DMS153 treated with DMSO at 0.1 percent for 48 hours (cell line): ENCODE measurements around the gene VNN1.

Experiments
- DNase-seq: peaks from one replicate; lab custom pipeline; 2025; ENCODE audit not compliant: unreplicated experiment; lab: John Stamatoyannopoulos, UW

The VNN1 gene, protein sequence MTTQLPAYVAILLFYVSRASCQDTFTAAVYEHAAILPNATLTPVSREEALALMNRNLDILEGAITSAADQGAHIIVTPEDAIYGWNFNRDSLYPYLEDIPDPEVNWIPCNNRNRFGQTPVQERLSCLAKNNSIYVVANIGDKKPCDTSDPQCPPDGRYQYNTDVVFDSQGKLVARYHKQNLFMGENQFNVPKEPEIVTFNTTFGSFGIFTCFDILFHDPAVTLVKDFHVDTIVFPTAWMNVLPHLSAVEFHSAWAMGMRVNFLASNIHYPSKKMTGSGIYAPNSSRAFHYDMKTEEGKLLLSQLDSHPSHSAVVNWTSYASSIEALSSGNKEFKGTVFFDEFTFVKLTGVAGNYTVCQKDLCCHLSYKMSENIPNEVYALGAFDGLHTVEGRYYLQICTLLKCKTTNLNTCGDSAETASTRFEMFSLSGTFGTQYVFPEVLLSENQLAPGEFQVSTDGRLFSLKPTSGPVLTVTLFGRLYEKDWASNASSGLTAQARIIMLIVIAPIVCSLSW

DNA sequence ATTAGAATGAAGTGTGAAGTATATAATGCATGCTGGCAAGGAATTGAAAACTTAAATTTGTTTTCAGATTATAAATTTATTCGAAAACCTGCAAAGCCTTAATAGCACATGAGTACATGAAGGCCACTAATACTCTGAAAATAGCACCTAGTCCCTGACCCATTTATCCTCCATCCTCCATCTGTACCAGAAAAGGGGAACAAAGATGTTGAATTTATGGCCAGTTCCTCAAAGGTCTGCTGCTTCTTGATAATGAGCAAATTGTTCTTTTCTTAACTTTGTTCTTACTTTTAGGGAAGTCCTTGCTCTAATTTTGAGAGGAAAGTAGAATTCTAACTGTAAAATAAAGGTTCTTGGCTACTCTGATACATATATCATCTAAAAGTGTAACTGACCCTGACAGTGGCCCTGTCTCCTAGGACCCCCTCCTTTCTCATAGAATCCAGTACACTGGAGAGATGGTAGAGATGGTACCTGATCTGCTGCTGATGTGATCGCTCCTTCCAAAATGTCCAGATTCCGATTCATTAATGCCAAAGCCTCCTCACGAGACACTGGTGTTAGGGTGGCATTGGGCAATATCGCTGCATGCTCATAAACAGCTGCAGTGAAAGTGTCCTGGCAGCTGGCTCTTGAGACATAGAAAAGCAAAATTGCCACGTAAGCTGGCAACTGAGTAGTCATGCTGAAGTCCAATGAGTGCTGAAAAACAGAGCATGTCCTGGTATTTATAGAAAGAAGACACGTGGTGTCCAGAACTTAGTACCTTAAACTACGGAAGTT is at the start of gene VNN1:
Gene VNN1, minus strand, starts transcription at position 704 of the 783 bp plus-strand sequence. Its CDS starts 20 bp downstream, at position 684.
- no peak for DNase-seq

DNA sequence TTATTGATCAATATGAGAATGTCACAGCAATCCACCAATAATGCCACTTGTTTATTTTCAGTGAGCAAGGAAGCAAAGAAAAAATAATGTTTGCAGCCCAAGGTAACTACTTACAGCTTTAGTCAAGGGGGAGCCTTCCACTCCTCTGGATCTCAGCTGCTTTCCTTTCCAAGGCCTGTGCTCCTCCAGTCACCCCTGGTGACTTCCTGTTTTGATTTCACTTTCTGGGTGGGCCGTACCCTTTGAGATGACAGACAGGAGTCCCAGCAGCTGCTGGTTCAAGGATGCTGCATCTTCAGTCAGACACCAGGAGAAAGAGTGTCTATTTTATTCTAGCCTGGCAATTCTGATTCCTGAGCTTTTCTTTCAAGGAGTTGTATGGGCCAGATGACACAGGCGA is 49.4 kb upstream of the VNN1 start:
- no peak for DNase-seq

DNA sequence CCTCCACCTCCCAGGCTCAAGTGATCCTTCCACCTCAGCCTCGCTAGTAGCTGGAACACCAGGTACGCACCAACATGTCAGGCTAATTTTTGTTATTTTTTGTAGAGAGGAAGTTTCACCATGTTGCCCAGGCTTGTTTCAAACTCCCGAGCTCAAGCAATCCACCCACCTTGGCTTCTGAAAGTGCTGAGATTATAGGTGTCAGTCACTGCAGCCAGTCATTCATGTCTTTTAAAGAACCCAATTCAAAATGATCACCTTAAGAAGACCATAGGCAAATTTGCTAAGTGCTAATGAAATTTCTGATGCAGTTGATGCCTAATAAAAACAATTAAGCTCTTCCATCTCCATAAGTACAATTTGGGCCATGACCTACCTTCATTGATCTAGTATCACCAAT is 46.4 kb upstream of the VNN1 start:
- DNase-seq, result no peak

DNA sequence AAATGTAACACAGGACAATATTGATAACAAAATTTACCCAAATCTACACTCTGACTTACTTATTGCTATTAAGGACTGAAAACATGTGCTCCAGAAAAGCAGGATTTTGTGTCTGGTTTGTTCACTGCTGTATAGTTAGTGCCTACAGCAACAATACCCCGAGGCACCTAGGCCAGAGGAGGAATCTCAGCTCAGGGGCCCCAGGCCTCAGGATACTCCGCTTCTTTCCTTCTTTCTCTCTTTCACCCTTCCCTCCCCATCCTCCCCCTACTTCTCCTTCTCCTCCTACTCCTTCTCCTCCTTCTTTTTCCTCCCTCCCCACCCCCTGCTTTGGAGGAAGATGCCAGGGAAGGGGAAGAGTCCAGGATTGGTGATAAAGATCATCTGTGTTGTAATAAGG is 44.8 kb upstream of the VNN1 start:
- DNase-seq, result no peak

DNA sequence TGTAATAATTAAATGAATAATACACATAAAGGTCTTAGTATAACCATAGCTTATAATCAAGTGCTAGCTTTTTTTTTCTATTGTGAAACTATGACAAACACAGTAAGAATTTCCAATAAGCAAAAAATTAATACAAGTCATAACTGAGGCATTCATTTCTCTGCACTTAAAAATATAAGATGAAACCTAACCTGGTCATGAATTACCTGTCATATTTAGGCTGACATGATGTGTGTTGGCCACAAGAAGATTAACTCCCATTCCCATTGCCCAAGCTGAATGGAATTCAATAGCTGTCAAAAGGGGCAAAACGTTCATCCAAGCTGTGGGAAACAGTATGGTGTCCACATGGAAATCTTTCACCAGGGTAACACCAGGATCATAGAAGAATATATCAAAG is 38.4 kb upstream of the VNN1 start:
- no peak for DNase-seq

DNA sequence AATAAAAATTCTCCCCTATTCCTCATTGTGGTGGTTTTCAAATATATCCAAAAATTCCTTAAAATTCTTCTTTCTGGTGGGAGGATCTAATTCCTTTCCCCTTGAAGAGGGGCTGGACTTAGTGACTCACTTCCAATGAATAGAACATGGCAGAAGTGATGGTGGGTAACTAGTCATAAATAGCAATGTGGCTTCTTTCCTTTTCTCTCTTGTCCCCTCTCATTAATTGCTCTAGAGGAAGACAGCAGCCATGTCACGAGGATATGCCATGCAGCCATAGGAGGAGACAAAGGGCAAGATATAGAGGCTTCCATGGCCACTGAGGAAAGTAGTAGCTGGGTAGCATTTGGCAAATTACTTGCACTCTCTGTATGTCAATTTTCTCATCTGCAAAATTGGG is 38.0 kb upstream of the VNN1 start:
- DNase-seq, result no peak

DNA sequence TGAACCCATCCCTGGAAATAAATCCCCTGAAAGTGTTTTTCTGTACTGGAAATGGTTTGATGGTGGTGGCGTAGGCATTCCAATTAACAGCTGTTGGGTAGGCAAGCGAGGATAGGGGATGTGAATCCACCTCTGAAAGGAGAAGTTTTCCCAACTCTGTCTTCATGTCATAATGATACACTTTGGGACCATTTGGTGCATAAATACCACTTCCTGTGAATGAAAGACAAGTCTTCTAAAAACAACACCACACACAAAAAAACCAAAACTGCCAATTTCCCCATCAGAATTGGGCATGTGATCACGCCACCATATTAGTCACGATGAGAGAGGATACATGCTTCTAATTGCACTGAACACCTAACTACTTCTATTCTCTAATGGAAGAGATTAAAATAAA is 37.5 kb upstream of the VNN1 start:
- DNase-seq, result no peak

DNA sequence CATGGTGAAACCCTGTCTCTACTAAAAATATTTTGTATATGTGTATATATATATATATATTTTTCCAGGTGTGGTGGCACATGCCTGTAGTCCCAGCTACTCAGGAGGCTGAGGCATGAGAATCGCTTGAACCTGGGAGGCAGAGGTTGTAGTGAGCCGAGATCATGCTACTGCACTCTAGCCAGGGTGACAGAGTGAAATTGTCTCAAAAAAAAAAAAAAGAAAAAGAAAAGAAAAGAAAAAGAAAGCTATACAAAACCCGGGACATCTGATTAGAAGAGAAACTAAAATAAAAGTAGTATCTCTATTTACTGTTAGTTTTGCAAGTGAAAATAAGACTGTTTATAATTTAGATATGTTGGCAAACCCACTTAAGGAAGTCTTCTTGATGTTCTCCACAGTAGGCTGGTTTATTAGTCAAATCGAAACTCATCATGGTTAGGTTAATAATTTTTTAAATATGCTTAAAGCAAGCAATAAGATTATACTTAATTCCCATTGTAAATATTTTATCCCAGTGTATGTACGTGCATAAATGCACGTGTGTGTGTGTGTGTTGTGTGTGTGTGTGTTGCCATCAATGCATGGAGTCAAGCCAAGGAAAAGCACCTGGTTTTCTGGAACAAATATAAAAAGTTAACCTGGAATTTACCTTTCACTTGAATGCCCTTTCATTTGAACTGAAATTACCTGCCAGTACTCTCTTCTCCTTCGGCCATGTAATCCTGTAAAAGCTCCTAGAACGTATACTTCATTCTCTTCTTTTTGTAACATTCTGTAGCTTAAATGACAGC is 36.8 kb upstream of the VNN1 start:
- DNase-seq, result no peak

DNA sequence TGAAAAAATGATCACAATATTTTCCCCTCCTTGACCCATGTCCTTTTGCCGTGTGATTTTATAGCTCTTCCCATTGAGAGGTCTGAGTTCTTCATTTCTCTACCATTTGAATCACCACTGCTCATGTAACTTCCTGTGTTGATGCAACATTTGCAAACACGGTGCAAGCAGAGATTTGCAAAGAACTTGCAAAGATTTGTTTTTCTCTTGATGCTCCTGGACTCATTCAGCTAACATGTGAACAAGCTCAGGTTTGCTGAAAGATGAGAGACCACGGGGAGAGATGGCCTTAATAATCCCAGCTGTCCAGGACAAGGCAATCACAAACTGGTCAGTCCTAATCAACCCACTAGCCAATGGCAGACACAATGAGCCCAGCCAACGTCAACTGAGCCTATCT is 35.3 kb upstream of the VNN1 start:
- no peak for DNase-seq

DNA sequence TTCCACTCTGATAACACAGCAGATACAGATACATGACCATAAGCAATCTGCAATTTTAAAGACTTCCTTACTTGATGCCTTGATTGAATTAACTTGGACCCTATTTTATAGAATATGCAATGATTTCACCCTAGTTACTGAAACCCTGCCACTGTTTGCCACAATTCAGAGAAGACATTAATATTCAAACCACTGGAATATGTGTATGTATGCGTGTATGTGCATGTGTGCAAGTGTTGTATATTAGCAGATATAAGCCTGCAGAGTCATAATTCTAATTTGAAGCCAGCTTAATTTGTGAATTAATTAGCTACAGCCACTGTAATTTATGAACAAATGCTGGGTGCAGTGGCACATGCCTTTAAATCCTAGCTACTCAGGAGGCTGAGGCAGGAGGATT is 34.6 kb upstream of the VNN1 start:
- DNase-seq, result no peak

DNA sequence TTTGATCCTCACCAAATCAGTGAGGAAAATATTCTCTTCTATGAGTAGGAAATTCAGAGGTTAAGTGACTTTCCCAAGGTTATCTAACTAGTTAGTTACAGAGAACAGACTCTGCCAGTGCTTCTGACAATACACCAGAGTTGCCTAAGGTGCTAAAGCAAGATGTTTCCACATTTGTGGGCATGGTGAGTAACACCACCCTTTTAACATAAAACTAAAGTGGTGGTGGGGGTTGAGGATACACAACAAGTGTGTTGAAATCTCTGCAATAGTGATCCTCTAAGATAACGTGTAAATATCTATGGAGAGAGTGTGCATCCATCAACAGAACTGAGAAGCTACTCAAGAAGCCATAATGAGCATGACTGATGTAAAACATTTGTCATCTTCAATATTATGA is 32.2 kb upstream of the VNN1 start:
- DNase-seq, result no peak

DNA sequence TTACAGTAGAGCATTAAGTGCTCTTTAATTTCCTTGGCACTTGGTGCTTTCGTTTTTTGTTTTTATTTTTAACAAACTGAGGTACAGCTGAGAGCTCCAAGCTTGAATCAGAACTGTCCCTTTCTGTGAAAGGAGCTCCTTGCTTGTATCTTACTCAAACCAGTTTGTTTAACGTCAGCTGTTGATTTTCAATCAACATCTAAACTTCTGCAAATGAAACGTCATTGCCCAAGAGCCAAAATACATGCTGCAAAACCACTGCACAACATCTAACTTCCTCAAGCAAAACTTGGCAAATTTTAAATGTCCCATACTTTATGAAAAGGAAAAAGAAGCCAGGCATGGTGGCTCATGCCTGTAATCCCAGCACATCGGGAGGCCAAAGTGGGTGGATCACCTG is 28.6 kb upstream of the VNN1 start:
- DNase-seq, result no peak

DNA sequence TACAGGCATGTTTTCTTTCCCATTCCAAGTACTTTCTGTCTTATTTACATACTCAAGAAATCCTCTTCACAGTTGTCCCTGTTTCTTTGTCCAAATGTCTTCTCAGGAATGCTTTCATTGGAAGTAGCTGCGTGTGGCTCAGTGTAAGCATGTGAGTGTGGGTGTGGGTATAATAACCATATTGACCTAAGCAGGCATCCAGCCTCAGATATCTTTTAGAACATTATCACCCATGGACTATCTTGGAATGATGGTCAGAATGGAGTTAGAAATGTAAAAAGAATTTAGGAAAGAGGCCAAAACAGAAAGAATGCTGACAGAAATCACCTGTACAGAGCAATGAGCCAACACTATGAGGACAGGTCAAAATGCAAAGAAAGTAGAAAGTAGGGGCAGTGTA is 27.4 kb upstream of the VNN1 start:
- DNase-seq, result no peak

DNA sequence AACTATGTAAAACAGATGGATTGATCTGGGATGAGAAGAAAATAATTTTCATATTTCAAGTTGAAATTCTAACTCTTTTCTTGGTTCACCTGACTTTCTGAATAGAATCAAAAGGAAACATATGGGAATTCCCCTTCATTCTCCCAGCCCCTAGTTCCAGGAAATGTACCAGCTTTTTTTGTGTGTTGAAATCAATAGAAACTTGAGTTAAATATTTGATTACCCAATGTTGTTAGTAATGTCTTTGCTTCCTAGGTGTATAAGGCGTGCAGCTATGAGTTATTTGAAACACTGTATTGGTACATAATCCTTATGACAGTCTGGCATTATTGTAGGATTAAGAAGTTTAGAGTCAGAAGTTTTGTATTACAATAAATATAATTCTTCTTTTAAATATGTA is 22.4 kb upstream of the VNN1 start:
- DNase-seq, result no peak

DNA sequence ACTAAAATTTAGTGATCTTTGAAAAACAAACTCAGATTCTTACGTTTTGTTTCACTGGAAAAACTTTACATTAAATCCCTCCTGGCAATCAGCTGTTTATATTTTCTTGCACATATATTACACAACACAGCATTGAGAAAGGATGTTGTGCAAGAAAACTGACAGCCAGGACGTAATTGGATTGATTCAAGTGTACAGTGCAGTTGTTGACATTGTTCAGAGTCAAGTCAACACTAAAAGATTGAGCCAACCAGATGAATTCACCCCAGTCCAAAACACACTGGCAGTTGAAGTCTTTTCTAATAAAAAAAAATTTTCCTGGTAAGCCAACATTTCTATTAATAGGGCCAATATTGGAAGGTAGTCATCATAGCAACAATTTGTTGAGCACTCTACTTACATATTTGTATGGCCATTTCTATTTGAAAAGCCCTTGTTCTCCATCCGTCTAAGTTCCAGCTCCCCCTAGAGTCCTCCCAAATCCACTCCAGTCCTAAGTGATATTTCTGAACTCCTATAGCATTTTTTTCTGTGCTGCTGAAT is 20.9 kb upstream of the VNN1 start:
- DNase-seq, result no peak

DNA sequence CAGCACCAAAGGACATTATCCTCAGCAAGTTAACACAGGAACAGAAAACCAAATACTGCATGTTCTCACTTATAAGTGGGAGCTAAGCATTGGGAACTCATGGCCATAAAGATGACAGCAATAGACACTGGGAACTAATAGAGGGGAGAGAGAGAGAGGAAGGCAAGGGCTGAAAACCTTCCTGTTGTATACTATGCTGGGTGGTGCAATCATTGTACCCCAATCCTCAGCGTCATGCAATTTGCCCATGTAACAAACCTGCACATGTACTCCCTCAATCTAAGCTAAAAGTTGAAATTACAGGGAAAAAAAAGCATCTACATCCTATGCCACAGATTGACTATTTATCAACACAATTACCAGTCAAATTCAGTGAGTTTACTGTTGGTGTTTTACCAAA is 20.0 kb upstream of the VNN1 start:
- DNase-seq, result no peak

DNA sequence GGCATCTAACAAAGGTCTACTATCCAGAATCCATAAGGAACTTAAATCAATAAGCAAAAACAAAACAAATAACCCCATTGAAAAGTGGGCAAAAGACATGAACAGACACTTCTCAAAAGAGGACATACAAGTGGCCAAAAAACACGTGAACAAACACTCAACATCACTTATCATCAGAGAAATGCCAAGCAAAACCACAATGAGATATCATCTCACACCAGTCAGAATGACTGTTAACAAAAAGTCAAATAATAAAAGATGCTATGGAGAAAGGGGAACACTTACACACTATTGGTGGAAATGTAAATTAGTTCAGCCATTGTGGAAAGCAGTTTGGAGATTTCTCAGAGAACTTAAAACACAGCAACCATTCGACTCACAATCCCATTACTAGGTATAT is 19.4 kb upstream of the VNN1 start:
- DNase-seq, result no peak

DNA sequence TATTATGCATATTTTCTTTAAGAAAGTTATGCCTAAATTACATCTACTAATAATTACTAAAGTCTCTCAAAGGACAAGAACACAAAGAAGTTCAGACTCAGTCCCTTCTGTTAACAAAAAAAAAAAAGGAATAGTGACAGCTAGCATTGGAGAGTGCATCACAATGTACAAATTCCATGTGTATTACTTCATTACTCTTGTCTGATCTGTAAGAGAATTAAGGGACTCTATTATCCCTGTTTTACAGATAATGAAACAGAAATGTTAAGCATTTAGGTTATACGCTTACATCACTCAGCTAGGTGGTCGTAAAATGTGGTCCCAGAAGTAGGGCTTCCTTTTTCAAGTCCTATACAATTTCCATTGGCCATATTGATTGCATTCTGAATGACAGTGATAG is 17.2 kb upstream of the VNN1 start:
- DNase-seq, result no peak

DNA sequence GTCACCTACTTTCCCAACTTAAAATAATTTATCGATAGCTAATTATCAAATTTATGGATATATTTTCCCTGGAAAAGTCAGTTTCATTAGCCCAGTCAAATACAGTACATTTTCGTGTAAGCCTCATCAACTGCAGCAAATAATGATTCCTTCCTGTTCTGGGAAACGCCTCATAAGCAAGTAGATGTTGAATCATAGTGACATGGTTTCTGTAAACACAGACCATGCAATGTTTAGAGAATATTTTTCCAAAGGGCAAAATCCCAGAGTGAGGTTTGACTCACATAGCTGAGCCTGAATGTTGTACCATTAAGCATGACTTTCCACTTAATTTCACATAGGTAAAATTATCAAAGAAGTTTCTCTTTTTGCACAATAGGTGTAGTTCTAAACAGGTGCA is 16.7 kb upstream of the VNN1 start:
- no peak for DNase-seq

DNA sequence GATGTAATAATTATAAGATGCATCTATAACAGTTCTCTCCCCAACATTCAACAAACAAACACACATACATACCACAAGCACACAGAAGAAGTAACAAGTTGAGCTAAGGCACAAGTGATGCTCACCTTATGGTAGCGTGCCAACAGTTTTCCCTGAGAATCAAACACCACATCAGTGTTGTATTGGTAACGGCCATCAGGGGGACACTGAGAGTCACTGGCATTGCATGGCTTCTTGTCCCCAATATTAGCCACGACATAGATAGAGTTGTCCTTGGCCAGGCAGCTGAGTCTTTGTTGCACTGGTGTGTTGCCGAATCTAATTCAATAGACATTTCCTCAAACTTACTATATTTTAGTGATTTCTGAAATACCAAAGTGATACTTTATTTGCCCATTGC is 14.8 kb upstream of the VNN1 start:
- no peak for DNase-seq

DNA sequence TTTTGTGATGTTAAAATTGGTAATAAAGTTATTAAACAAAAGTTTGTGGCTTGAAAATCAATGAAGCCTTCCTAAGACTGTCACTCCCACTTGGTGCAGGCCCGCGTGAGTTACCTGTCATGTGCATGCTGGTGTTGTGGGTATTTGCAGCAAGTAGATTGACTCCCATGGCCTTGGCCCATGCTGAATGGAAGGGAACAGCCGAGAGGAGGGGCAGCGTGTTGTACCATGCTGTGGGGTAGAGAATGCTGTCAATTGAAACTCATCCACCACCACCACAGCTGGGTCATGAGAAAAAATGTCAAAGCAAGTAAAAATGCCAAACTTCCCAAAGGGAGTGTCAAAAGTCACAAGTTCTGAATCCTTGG is 12.7 kb upstream of the VNN1 start:
- no peak for DNase-seq
